ENCODE results near the gene GHR. TPM values are rescaled to one million over a fixed set of nuclear protein-coding genes. Genes with fewer than 3 reads are reported as not detected.
"Not testable (repeated sequence)": the region's sequence is repeated elsewhere in the genome, so short reads cannot be mapped to it uniquely, and the experiment has no call there.

Gene GHR
- total RNA-seq, 4 donors from 2014 or later = 38.9 to 105 (median 74.8) TPM

GRCh38 chr5:42720251-42720650 lies 297.0 kb downstream of the GHR start:
- intact Hi-C loops (cut with DNase I; ENCODE audit: low total_unique reads) = no loop called here
- Histone ChIP-seq H3K4me1 (no peaks in the 10 kb centered on the region), H3K27ac (no peak overlapping the region), H3K9me3 (no peaks in the 10 kb centered on the region), H3K36me3 (peaks cover 0 to 12% of the 10 kb centered on the region in 2 donors), H3K4me3 (no peak overlapping the region), H3K27me3 (no peaks in the 10 kb centered on the region)
- in situ Hi-C loops (cut with MboI; ENCODE audit: low sequenced_read_pairs in 4 of 4) = no loop called here
- no peak for DNase-seq
- no peak for ATAC-seq
- TF ChIP-seq CTCF (IDR thresholded peaks at IDR 0.05 in 4 of 5, conservative IDR thresholded peaks at IDR 0.05 in 1 of 5) = no peak
- no peak for TF ChIP-seq POLR2A (IDR thresholded peaks at IDR 0.05)

DNA sequence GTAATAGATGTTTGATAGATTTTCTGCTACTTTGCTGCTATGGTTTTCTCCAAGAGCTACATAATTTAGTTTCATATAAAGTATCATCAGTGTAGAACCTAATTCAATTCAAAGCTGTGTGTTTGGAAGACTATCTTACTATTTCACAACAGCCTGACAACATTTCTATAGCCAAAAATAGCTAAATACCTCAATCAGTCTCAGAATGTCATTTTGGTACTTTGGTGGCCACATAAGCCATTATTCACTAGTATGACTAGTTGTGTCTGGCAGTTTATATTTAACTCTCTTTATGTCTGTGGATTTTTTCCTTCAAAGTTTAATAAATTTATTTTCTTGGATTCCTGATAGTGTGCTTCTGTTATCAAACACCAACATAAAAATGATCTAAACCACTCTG lies 298.2 kb downstream of the GHR start:
- DNase-seq (no peak), ATAC-seq (no peak)
- intact Hi-C loops (cut with DNase I; ENCODE audit: low total_unique reads) (no loop called here), in situ Hi-C loops (cut with MboI; ENCODE audit: low sequenced_read_pairs in 4 of 4) (no loop called here)
- Histone ChIP-seq H3K36me3 (peaks cover 0 to 12% of the 10 kb centered on the region in 2 donors), H3K27ac (no peak overlapping the region), H3K9me3 (no peaks in the 10 kb centered on the region), H3K4me1 (no peaks in the 10 kb centered on the region), H3K4me3 (no peak overlapping the region), H3K27me3 (no peaks in the 10 kb centered on the region)
- no peak for TF ChIP-seq CTCF (IDR thresholded peaks at IDR 0.05 in 4 of 5, conservative IDR thresholded peaks at IDR 0.05 in 1 of 5)
- TF ChIP-seq POLR2A (IDR thresholded peaks at IDR 0.05) = no peak

DNA sequence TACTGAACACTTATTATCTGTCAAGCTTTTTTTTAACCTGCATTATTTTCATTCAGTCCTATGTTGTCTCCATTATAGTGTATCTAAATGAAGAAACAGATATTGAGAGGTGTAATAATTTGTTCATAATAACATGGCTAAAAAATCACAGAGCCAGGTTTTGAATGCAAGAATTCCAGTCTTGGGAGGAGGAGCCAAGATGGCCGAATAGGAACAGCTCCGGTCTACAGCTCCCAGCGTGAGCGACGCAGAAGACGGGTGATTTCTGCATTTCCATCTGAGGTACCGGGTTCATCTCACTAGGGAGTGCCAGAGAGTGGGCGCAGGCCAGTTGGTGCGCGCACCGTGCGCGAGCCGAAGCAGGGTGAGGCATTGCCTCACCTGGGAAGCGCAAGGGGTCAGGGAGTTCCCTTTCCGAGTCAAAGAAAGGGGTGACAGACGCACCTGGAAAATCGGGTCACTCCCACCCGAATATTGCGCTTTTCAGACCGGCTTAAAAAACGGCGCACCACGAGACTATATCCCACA lies 311.4 kb downstream of the GHR start:
- H3K36me3 ChIP-seq; H3K27ac ChIP-seq; H3K27me3 ChIP-seq; H3K9me3 ChIP-seq; DNase-seq; ATAC-seq; in situ Hi-C loops (cut with MboI; ENCODE audit: low sequenced_read_pairs in 4 of 4); H3K4me1 ChIP-seq; intact Hi-C loops (cut with DNase I; ENCODE audit: low total_unique reads); H3K4me3 ChIP-seq: not testable (repeated sequence)

- Histone ChIP-seq H3K4me1 (no peaks in the 10 kb centered on the region), H3K27ac (no peak overlapping the region), H3K9me3 (no peaks in the 10 kb centered on the region), H3K36me3 (no peaks in the 10 kb centered on the region), H3K4me3 (no peak overlapping the region), H3K27me3 (no peaks in the 10 kb centered on the region)
- intact Hi-C loops (cut with DNase I; ENCODE audit: low total_unique reads) (no loop called here), in situ Hi-C loops (cut with MboI; ENCODE audit: low sequenced_read_pairs in 4 of 4) (no loop called here)
- ATAC-seq (no peak), DNase-seq (no peak)
- TF ChIP-seq CTCF (IDR thresholded peaks at IDR 0.05 in 4 of 5, conservative IDR thresholded peaks at IDR 0.05 in 1 of 5) (no peak), POLR2A (IDR thresholded peaks at IDR 0.05) (no peak)
Measured at GRCh38 chr5:42740920-42741319, 317.7 kb downstream of the GHR start.

DNA sequence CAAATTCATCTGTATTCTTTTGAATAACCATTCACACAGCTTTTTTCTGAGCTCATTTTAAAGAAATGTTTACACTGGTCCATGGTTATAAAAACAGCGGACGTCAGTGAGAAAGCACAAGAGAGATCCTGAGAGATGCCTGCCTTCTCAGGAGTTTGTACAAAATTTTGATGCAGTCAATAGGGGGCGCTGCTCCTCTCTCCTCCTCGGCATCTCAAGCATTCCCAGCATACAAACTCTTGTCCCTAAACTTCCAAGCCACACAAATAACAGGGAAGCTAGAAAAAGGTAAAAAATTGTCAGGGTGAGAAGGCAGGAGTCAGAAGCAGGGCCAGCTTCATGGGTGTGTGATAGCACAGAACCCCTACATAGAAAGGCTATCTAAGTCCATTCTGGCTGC lies 322.2 kb downstream of the GHR start:
- intact Hi-C loops (cut with DNase I; ENCODE audit: low total_unique reads) = no loop called here
- Histone ChIP-seq H3K4me3 (no peak overlapping the region), H3K4me1 (no peaks in the 10 kb centered on the region), H3K27ac (no peak overlapping the region), H3K36me3 (no peaks in the 10 kb centered on the region), H3K27me3 (no peaks in the 10 kb centered on the region), H3K9me3 (no peaks in the 10 kb centered on the region)
- TF ChIP-seq CTCF (IDR thresholded peaks at IDR 0.05 in 4 of 5, conservative IDR thresholded peaks at IDR 0.05 in 1 of 5) = no peak
- ATAC-seq (no peak), DNase-seq (no peak)
- in situ Hi-C loops (cut with MboI; ENCODE audit: low sequenced_read_pairs in 4 of 4) = no loop called here
